SHP77 treated with DMSO at 0.1 percent for 48 hours (cell line): Measurements from ENCODE around the gene GPR179.

Experiments used
- DNase-seq: peaks from one replicate; lab custom pipeline; 2025; lab: John Stamatoyannopoulos, UW

GPR179 gene

GRCh38 chr17:38343608-38344419, at the start of gene GPR179:
Gene GPR179, minus strand, starts transcription at chr17:38343956. Its CDS starts 167 bp downstream, at chr17:38343789.
- no peak for DNase-seq

- DNase-seq: no peak
Measured at GRCh38 chr17:38379448-38379847, 35.7 kb upstream of the GPR179 start.

GRCh38 chr17:38369124-38369886, 25.5 kb upstream of the GPR179 start:
- DNase-seq: no peak

- DNase-seq: no peak
Measured at GRCh38 chr17:38364741-38365140, 21.0 kb upstream of the GPR179 start.

GRCh38 chr17:38363016-38363415, 19.3 kb upstream of the GPR179 start:
- no peak for DNase-seq

GRCh38 chr17:38361694-38362465, 18.1 kb upstream of the GPR179 start:
- DNase-seq: no peak

- no peak for DNase-seq
Measured at GRCh38 chr17:38358586-38359513, 15.1 kb upstream of the GPR179 start.

GRCh38 chr17:38357486-38358123, 13.8 kb upstream of the GPR179 start:
- DNase-seq: no peak

GRCh38 chr17:38355251-38355650, 11.5 kb upstream of the GPR179 start:
- DNase-seq: no peak

GRCh38 chr17:38354466-38354865, 10.7 kb upstream of the GPR179 start:
- DNase-seq: no peak

- no peak for DNase-seq
Measured at GRCh38 chr17:38353668-38354067, 9.9 kb upstream of the GPR179 start.

- no peak for DNase-seq
Measured at GRCh38 chr17:38353086-38353604, 9.4 kb upstream of the GPR179 start.

GRCh38 chr17:38352245-38353085, 8.7 kb upstream of the GPR179 start:
- DNase-seq: no peak

GRCh38 chr17:38351412-38352222, 7.9 kb upstream of the GPR179 start, which contains the start of gene SOCS7:
Gene SOCS7, plus strand, starts transcription at chr17:38351844. Its CDS starts 209 bp downstream, at chr17:38352053.
- peak; percentile 90 for DNase-seq

GRCh38 chr17:38350035-38350434, 6.3 kb upstream of the GPR179 start:
- no peak for DNase-seq

GRCh38 chr17:38349097-38349730, 5.5 kb upstream of the GPR179 start:
- peak; percentile 74 for DNase-seq

- DNase-seq: no peak
Measured at GRCh38 chr17:38345743-38346142, 2.0 kb upstream of the GPR179 start.

- no peak for DNase-seq
Measured at GRCh38 chr17:38344420-38344745, 627 bp upstream of the GPR179 start.
